Neuronal stem cell (in vitro differentiated cells): ENCODE measurements around the gene SYT15.
"Not testable (repeated sequence)": the region's sequence is repeated elsewhere in the genome, so short reads cannot be mapped to it uniquely, and the experiment has no call there.

Experiments used
- DNase-seq: peaks from one replicate; pipeline ENCODE4 v3.0.0-alpha.2; 2013; ENCODE audit warnings: low spot score
- H2AFZ ChIP-seq: one replicate; pipeline ENCODE4 v1.6.1; 2013; ENCODE audit warnings: mild to moderate bottlenecking, low read length, inconsistent platforms
- H2AK5ac ChIP-seq: 2 replicates; pipeline ENCODE4 v1.6.1; 2013; ENCODE audit warnings: low read depth, mild to moderate bottlenecking, inconsistent platforms, low read length, moderate library complexity, mixed read lengths
- H2BK120ac ChIP-seq: 2 replicates; pipeline ENCODE4 v1.6.1; 2013; ENCODE audit warnings: low read depth, mild to moderate bottlenecking, inconsistent platforms, low read length, moderate library complexity, mixed read lengths
- H2BK12ac ChIP-seq: one replicate; pipeline ENCODE4 v1.6.1; 2013; ENCODE audit warnings: low read length, inconsistent platforms
- H2BK15ac ChIP-seq: 2 replicates; pipeline ENCODE4 v1.6.1; 2013; ENCODE audit warnings: mild to moderate bottlenecking, low read length, inconsistent platforms, mixed read lengths
- H2BK5ac ChIP-seq: one replicate; pipeline ENCODE4 v1.6.1; 2013; ENCODE audit warnings: inconsistent platforms, mild to moderate bottlenecking, low read length, moderate library complexity
- H3K14ac ChIP-seq: one replicate; pipeline ENCODE4 v1.6.1; 2013; ENCODE audit warnings: low read length, inconsistent platforms
- H3K18ac ChIP-seq: 2 replicates; pipeline ENCODE4 v1.6.1; 2013; ENCODE audit warnings: low read length, inconsistent platforms
- H3K23ac ChIP-seq: 2 replicates; pipeline ENCODE4 v1.6.1; 2013; ENCODE audit warnings: low read depth, mild to moderate bottlenecking, mixed read lengths, low read length, inconsistent platforms; ENCODE audit not compliant: poor library complexity
- H3K27ac ChIP-seq: replicated peaks from 3 replicates; pipeline ENCODE4 v1.5.1; 2013; ENCODE audit warnings: low read length, inconsistent platforms
- H3K27me3 ChIP-seq, 3 experiments: 2 replicates each; pipeline ENCODE4 v1.6.1; 2013; ENCODE audit warnings: low read length in 3 of 3, mild to moderate bottlenecking in 2 of 3, inconsistent platforms in 1 of 3, low read depth in 1 of 3, mixed read lengths in 1 of 3, moderate library complexity in 1 of 3; ENCODE audit not compliant: control insufficient read depth in 3 of 3, insufficient read depth in 3 of 3
- H3K36me3 ChIP-seq, 2 donors: replicated peaks in 1 of 2; 2 replicates each; pipeline ENCODE4 v1.6.1; 2013; ENCODE audit warnings: low read length in 2 of 2; ENCODE audit not compliant: control insufficient read depth in 2 of 2, insufficient read depth in 2 of 2
- H3K4ac ChIP-seq: 2 replicates; pipeline ENCODE4 v1.6.1; 2013; ENCODE audit warnings: inconsistent platforms, mild to moderate bottlenecking, low read length, moderate library complexity
- H3K4me1 ChIP-seq, 2 donors: 1 replicate in 1 of 2; 2 replicates in 1 of 2; pipeline ENCODE4 v1.6.1; 2013; ENCODE audit warnings: low read length in 2 of 2, low read depth in 1 of 2; ENCODE audit not compliant: control insufficient read depth in 2 of 2, insufficient read depth in 1 of 2
- H3K4me2 ChIP-seq: one replicate; pipeline ENCODE4 v1.6.1; 2013; ENCODE audit warnings: mild to moderate bottlenecking, low read length, inconsistent platforms; ENCODE audit not compliant: insufficient read depth, poor library complexity, severe bottlenecking
- H3K4me3 ChIP-seq, 2 donors: 2 replicates each; pipeline ENCODE4 v1.5.1; 2013; ENCODE audit warnings: low read length in 2 of 2, mild to moderate bottlenecking in 2 of 2, inconsistent platforms in 1 of 2, moderate library complexity in 1 of 2
- H3K79me1 ChIP-seq: one replicate; pipeline ENCODE4 v1.6.1; 2013; ENCODE audit warnings: low read depth, mild to moderate bottlenecking, inconsistent platforms, low read length, moderate library complexity
- H3K9ac ChIP-seq: one replicate; pipeline ENCODE4 v1.6.1; 2013; ENCODE audit warnings: mild to moderate bottlenecking, low read depth, low read length, inconsistent platforms; ENCODE audit not compliant: poor library complexity
- H3K9me3 ChIP-seq, 2 donors: replicated peaks in 1 of 2; 2 replicates each; pipeline versions ENCODE3 to v1.6.1; 2013; ENCODE audit warnings: low read length in 2 of 2, mild to moderate bottlenecking in 2 of 2, inconsistent platforms in 1 of 2, low read depth in 1 of 2, mixed read lengths in 1 of 2, moderate library complexity in 1 of 2; ENCODE audit not compliant: control insufficient read depth in 2 of 2, insufficient read depth in 1 of 2
- H4K8ac ChIP-seq: one replicate; pipeline ENCODE4 v1.6.1; 2013; ENCODE audit warnings: low read depth, mild to moderate bottlenecking, inconsistent platforms, low read length, moderate library complexity
- H4K91ac ChIP-seq: one replicate; pipeline ENCODE4 v1.6.1; 2013; ENCODE audit warnings: low read length, low read depth, mild to moderate bottlenecking, inconsistent platforms; ENCODE audit not compliant: poor library complexity
- WGBS, 2 donors: extraction: QIAGEN DNeasy Blood & Tissue Kit; methylation state at CpG; one replicate each; pipeline ENCODE4 v1.1.7; 2013; ENCODE audit warnings: missing lambda C conversion rate in 2 of 2, mixed read lengths in 1 of 2; ENCODE audit not compliant: insufficient read length in 2 of 2, insufficient replicate concordance in 1 of 2; ENCODE audit errors: extremely low coverage in 2 of 2; 5-methylcytosine and 5-hydroxymethylcytosine counted together

Gene SYT15

DNA sequence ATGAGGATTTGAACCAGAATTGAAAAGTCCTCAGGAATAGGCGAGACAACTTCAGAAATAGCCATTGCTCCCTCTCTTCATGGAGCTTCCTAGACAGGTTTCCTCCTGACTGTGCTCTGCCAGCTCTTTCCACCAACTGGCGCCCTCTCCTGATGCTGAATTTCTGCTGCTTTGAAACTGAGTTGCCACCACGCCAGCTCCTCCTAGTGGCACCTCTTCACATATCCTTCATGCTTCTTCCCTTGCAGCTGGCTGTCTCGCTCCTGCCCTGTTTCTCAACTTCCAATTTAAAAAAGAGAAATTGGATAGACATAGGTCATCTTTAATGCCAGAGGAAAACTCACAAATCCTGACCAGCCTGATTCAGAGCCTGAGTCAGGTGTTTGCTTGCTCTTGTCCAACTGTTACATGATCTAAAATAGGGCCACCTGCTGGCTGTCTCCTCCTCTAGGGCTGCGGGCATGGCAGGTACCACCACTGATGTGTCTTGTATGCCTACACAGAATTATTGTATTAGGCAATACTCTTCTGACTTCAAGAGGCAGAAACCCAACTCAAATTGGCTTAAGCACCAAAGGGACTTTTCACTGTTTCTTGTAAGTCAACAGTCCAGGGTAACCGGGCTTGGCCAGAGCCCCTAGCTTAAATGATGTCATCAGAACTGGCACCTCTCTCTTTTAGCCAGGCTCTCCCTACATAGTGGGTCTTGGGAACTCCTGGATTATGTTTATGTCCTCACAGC, 13.2 kb upstream of the SYT15 start:
- H4K91ac ChIP-seq, H3K79me1 ChIP-seq, H2BK15ac ChIP-seq, H3K4me1 ChIP-seq, H3K23ac ChIP-seq, H3K27ac ChIP-seq, H2AFZ ChIP-seq, H3K27me3 ChIP-seq, H2AK5ac ChIP-seq, DNase-seq, H3K9ac ChIP-seq, H3K18ac ChIP-seq, H3K4me3 ChIP-seq, H3K4me2 ChIP-seq, H2BK5ac ChIP-seq, H3K14ac ChIP-seq, H2BK12ac ChIP-seq, H3K9me3 ChIP-seq, H3K4ac ChIP-seq, H4K8ac ChIP-seq, H3K36me3 ChIP-seq, H2BK120ac ChIP-seq: not testable (repeated sequence)
- WGBS, 2 donors: no CpG with 5 or more reads among the region's 6 CpGs

DNA sequence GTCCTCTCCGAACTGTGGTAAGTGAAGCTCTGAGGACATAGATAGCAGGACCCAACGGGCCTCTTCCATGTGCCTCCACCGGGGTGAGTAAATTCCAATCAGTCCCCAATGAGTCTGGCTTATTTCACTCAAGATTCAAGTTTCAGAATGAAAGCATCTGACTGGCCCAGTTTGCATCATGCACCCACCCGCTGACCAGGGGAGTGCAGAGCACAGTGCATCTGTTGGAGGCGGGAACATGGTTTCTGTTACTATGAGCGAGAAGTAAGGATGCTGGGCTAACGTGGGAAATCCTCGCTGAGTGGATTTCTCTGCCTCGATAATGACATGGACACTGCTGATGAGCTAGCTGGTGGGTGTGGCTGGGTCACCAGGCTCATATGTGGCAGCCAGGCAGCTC, 11.8 kb upstream of the SYT15 start:
- not testable (repeated sequence) for H3K27ac ChIP-seq, H3K36me3 ChIP-seq, H3K4me3 ChIP-seq, DNase-seq, H3K18ac ChIP-seq, H2BK15ac ChIP-seq, H2BK120ac ChIP-seq, H3K4ac ChIP-seq, H2BK5ac ChIP-seq, H4K91ac ChIP-seq, H2AFZ ChIP-seq, H3K4me1 ChIP-seq, H3K27me3 ChIP-seq, H3K23ac ChIP-seq, H3K79me1 ChIP-seq, H2AK5ac ChIP-seq, H3K9me3 ChIP-seq, H3K9ac ChIP-seq, H4K8ac ChIP-seq, H2BK12ac ChIP-seq, H3K14ac ChIP-seq, H3K4me2 ChIP-seq
- no CpG with 5 or more reads among the region's 9 CpGs for WGBS, 2 donors

DNA sequence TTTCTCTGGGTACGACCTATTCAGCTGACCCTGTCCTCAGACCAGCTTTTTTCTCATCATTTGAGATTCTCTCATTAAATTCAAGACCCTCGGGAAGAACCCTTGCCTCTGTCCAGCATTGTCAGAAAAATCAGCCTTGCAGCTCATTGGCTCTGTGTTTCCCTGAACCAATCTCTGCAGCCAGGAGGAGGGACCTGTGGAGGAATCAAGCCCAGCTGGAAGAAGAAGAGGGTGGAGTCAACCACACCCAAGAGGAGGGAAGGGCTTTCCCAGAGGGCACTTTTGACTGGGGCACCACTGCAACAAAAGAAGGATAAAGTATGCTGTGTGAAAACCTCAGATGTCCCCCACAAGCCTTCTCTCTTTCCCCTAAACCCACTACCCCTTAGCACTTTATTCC, 8.3 kb upstream of the SYT15 start:
- not testable (repeated sequence) for H3K4me3 ChIP-seq, H3K9ac ChIP-seq, H4K8ac ChIP-seq, H2AFZ ChIP-seq, H3K79me1 ChIP-seq, H4K91ac ChIP-seq, H2AK5ac ChIP-seq, H3K36me3 ChIP-seq, H3K4ac ChIP-seq, H3K9me3 ChIP-seq, H3K14ac ChIP-seq, H2BK15ac ChIP-seq, H3K4me2 ChIP-seq, DNase-seq, H3K27me3 ChIP-seq, H3K4me1 ChIP-seq, H3K23ac ChIP-seq, H3K18ac ChIP-seq, H2BK12ac ChIP-seq, H2BK120ac ChIP-seq, H3K27ac ChIP-seq, H2BK5ac ChIP-seq
- no CpG with 5 or more reads among the region's 2 CpGs for WGBS, 2 donors

DNA sequence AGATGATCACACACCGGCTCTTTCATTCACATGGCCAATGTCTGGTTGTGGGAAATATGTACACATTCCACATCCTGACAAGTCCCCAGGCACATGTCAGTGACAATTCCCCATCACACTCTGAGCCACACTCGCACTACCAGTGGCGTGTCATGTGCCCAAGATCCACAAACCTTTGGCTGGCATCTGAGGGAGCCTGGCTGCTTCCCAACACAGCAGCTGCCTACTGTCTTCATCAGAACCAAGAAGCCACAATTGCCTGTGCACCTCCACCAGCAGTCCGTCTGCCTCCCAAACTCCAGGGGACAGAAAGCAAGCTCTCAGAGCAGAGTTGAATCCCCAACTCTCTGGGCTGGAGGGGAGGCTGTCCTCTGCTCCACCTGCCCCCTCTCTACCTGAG, 6.2 kb upstream of the SYT15 start:
- not testable (repeated sequence) for H2BK5ac ChIP-seq, H3K4ac ChIP-seq, H3K36me3 ChIP-seq, H4K91ac ChIP-seq, H3K27me3 ChIP-seq, DNase-seq, H2AK5ac ChIP-seq, H4K8ac ChIP-seq, H2BK120ac ChIP-seq, H3K9ac ChIP-seq, H3K4me3 ChIP-seq, H2BK12ac ChIP-seq, H3K4me1 ChIP-seq, H3K14ac ChIP-seq, H3K4me2 ChIP-seq, H3K23ac ChIP-seq, H2AFZ ChIP-seq, H3K27ac ChIP-seq, H3K9me3 ChIP-seq, H2BK15ac ChIP-seq, H3K18ac ChIP-seq, H3K79me1 ChIP-seq
- WGBS, 2 donors: no CpG with 5 or more reads among the region's 4 CpGs
